ENCODE measurements around the gene ANP32E. TPM values are rescaled to one million over a fixed set of nuclear protein-coding genes. Genes with fewer than 3 reads are reported as not detected.
"Not testable (repeated sequence)": the region's sequence is repeated elsewhere in the genome, so short reads cannot be mapped to it uniquely, and the experiment has no call there.

The ANP32E gene
- total RNA-seq, 1 experiment from 2014 or later: 73.9 TPM

GRCh38 chr1:150214099-150214756 is 21.7 kb downstream of the ANP32E start:
- not testable (repeated sequence) for DNase-seq (ENCODE audit: extremely low read depth, low read depth)

DNA sequence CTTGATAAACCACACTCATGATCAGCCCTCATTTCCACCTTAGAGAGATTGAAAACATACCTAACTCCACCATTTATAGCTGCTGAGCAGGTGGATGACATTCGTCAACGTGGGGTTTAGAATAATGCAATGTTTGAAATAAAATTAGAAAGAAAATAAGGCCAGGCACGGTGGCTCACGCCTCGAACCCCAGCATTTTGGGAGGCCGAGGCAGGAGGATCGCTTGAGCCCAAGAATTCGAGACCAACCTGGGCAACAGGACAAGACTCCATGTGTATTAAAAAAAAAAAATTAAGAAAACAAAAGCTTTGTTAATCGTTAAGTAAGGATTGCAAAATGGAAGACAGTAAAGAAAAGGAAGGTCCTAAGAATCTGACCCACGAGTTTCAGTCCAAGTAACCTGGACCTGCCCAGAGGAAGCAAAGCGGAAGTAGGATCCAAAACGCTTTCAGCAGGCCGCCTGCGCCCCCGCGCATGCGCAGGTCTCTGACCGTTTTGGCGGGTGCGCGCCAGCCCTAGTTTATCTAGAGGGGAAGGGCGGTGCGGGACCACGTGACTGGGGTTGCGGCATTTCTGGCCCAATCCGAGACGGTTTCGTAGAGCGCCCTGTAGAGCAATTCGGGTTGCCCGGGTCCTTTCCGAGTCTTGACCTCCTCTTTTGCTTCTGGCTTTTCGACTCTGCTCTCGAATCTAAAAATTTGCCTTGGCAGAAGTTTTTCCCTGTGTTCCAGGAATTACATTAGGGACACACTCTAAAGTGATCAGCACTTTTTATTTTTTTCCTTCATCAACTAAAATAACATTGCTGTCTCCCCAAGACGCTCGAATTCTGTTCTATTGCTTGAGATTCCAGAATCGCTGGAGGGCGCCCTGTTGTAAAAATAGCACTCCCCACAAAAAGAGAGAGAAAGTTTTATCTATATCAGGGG is 22.5 kb downstream of the ANP32E start:
- peak; percentile 97 for DNase-seq (ENCODE audit: extremely low read depth, low read depth)

DNA sequence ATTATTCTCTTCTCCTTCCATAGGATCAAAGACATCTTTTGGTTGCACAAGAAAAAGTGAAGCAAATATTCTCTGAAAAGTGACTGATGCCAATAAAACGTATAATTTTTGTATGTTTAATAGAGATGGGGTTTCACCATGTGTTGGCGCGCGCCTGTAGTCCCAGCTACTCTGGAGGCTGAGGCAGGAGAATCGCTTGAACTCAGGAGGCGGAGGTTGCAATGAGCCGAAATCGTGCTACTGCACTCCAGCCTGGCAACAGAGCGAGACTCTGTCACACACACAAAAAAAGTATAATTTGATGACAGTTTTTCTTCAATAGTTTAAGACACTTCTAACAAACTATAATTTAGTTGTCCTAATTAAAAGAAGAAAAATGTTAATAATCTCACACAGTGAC is 23.8 kb downstream of the ANP32E start:
- DNase-seq (ENCODE audit: extremely low read depth, low read depth): no peak

DNA sequence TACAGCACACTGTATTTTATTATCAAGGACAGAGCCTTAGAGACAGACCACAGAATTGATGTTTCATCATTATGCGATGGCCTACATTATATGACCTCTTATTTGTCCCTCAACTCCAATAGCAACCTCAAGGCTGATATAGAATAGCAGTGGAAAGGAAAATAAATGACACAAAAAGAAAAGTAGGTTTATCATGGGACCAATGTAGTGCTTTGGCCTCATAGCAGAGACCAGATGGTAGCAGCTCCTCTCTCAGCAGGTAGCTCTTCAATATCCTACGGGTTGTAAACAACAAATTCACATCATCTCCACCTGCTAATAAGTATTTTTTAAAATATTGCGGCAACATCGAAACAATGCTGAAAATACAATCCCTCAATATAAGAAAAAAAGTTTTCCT is 25.2 kb downstream of the ANP32E start:
- DNase-seq (ENCODE audit: extremely low read depth, low read depth): no peak

GRCh38 chr1:150210091-150210490 is 25.8 kb downstream of the ANP32E start:
- no peak for DNase-seq (ENCODE audit: extremely low read depth, low read depth)

DNA sequence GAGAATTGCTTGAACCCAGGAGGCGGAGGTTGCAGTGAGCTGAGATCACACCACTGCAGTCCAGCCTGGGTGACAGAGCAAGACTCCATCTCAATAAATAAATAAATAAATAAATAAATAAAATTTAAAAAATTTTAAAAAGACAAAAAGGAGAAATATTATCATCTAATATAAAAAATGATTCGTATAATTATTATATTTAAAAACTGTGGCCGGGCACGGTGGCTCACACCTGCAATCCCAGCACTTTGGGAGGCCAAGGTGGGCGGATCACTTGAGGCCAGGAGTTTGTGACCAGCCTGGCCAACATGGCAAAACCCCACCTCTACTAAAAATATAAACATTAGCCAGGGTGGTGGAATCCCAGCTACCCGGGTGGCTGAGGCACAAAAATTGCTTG is 27.5 kb downstream of the ANP32E start:
- not testable (repeated sequence) for DNase-seq (ENCODE audit: extremely low read depth, low read depth)

DNA sequence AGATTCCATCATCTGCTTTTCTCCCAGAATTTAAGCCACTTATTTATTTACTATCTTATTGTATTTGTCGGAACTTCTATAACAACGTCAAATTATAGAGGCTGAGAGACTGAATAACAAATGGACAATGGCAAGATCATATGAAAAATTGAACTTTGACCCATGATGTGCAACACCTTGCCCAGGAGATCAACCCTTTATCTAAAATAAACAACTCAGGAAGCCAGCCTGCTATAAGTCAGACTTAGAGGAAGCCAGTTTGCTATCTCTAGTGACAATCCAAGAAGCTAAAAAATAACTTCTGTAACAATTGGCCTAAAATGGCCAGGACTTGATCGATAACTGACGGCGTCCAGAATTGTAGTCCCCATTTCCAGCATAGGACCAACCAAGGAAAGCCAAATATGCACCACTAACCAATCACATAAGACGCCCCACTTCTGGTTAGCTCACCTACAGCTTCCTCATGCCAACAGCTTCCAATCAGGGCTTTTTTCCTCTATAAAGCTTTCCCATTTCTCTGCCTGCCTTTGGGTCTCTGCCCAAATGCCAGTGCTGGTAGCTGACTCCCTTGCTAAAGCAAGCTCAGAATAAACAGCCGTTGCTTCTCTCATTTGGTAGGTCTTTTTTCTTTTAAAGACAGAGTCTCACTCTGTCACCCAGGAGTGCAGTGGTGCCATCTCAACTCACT is 28.5 kb downstream of the ANP32E start:
- no peak for DNase-seq (ENCODE audit: extremely low read depth, low read depth)

DNA sequence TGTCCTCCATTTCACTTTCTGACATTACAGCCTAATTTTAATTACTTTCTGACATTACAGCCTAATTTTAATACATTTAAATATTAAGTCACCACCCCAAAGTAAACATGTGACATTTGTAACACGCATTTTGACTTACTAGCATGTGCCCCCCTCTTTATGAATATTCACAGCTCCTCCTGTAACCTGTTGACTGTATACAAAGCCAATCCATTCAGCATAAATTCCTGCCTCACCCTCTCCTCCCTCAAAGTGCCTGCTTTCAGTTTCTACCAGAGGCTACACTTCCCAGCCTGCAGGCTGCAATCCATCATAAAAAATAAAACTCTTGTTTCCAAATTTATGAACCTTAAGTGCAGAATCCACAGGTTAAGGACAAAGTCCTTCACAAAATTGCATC is 39.5 kb downstream of the ANP32E start:
- no peak for DNase-seq (ENCODE audit: extremely low read depth, low read depth)

DNA sequence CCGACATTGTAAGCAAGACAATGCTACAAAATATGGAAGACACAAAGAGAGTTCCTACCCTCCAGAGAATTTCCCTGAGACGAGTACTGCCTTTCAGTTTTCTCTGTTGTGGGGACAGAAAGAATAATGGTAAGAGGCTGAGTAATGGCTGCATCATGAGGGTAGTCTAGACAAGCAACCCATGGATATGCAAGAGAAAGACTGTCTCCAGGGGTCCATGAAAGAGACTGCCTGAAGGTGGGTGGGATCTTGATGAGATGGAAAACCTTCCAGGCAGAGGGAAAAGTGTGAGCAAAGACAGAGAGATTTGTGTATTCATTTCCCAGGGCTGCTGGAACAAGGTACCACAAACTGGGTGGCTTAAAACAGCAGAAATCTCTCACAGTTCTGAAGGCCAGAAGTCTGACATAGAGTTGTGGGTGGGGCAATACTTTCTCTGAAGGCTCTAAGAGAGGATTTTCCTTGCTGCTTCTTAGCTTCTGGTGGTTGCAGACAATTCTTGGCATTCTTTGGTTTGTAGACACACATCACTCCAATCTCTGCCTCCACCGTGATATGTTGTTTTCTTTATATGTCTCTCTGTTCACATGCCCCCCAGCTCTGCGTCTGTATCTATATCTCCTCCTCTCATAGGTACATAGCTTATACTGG is 41.4 kb downstream of the ANP32E start:
- DNase-seq (ENCODE audit: extremely low read depth, low read depth): no peak

DNA sequence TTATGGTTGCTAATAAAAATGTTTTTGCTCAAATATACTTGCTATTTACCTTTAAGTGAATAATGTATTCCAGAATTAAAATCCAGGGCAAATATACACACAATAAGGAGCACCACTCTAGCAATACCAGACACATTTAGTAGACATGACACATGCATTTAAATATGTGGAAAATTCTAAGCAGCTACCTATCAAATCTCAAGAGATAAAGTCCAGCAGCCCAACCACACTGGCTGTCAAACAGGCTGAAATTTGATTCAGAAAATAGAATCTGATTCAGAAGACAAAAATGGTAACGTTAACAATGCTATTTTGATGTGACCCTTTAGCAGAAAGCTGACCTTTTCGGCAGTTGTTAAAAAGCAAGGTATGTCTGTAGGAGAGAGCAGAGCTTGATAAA is 43.9 kb downstream of the ANP32E start:
- no peak for DNase-seq (ENCODE audit: extremely low read depth, low read depth)

DNA sequence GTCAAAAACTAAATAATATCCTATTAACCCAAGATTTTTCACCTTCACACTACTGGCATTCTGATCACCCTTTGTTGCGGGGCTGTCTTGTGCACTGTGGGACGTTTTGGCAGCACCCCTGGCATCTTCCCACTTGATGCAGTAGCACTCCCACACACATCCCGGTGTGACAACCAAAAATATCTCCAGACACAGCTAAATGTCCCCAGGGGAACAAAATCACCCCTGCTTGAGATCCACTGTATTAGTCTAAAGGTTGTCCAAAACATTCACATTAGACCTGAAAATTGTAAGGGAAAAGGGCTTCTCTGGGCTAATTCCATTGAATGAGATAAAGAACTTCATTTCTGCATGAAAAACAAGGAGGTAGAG is 48.4 kb downstream of the ANP32E start:
- DNase-seq (ENCODE audit: extremely low read depth, low read depth): no peak

- DNase-seq (ENCODE audit: extremely low read depth, low read depth): peak; percentile 60
Observed at GRCh38 chr1:150186789-150187559, 48.9 kb downstream of the ANP32E start.

DNA sequence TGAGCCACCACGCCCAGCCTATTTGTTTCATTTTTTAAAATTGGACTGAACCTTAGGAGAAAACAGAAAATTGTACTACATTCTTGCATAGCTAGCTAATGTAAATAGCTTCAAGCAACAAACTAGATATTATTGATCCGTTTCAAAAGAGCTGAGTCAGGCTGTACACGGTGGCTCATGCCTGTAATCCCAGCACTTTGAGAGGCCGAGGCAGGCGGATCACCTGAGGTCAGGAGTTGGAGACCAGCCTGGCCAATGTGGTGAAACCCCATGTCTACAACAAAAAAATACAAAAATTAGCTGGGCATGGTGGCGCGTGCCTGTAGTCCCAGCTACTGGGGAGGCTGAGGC is 49.5 kb downstream of the ANP32E start:
- not testable (repeated sequence) for DNase-seq (ENCODE audit: extremely low read depth, low read depth)

GRCh38 chr1:150185481-150185880 is 50.4 kb downstream of the ANP32E start:
- no peak for DNase-seq (ENCODE audit: extremely low read depth, low read depth)

- no peak for DNase-seq (ENCODE audit: extremely low read depth, low read depth)
Observed at GRCh38 chr1:150183061-150183460, 52.9 kb downstream of the ANP32E start.

GRCh38 chr1:150182247-150182646 is 53.7 kb downstream of the ANP32E start:
- no peak for DNase-seq (ENCODE audit: extremely low read depth, low read depth)

DNA sequence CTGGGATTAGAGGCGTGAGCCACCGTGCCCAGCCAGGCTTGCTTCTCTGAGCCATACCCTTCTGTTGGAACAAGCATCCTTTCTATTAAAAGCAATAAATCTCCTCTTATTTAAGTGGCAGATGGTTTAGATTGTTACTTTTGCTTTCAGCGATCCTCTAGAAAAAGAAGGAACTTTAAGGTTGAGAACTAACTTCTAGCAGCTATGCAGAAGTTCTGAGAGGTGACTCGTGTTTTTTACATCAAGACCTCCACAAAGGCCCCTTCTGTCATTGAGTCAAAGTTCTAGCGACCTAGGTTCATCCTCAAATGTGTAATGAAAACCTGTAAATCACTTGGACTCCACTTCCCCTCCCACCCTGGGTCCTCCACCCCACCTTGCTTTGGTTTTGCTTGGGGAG is 55.4 kb downstream of the ANP32E start:
- DNase-seq (ENCODE audit: extremely low read depth, low read depth): no peak

DNA sequence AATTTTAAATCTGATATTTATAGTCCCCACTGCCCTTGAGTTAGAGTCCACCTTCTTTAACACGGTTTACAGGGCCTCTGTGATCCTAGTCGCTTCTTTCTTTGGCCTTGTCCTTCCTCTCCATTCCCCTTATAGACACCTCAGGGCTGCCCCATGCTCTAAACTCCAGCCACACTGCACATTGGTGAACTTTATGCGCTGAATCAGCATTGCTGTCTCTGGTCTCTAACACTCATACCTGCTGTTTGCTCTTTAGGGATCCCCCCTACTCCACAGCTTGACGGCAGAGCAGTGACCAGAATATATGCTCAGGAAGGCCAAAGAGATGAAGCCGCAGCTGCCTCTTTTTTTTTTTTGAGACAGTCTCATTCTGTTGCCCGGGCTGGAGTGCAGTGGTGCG is 56.0 kb downstream of the ANP32E start:
- DNase-seq (ENCODE audit: extremely low read depth, low read depth): no peak

DNA sequence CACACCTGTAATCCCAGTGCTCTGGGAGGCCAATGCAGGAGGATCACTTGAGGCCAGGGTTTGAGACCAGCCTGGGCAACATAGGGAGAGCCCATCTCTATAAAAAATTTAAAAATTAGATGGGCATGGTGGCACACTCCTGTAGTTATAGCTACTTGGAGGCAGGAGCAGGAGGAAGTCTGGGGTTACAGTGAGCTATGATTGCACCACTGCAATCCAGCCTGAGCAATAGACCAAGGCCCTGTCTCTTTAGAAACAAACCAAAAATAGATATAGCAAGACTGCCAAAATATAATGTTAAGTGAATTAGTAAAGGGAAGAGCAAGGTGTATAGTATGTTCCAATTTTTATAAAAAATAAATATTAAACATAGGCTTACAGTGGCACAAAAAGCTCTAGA is 57.4 kb downstream of the ANP32E start:
- no peak for DNase-seq (ENCODE audit: extremely low read depth, low read depth)

DNA sequence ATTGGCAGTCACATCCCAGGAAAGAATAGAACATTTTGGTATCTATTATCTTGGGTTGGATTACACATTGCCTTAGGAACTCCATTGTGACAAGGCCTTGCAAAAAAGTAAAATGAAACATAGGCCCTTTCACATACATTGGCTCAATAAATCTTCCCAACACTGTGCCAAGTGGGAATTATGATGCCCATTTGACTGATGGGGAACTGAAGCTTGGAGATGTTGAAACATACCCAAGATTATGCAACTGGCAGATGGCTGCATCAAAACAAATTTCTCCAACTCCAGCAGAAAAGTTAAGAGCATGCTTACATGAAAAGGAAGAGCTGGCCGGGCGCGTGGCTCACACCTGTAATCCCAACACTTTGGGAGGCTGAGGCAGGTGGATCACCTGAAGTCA is 59.3 kb downstream of the ANP32E start:
- no peak for DNase-seq (ENCODE audit: extremely low read depth, low read depth)
